Measurements from ENCODE around the gene C2orf81.

C2orf81 gene

GRCh38 chr2:74417763-74418162 is 3.7 kb downstream of the C2orf81 start:
- no peak overlapping the region for H2AFZ ChIP-seq (ENCODE audit: low read depth, low read length)
- H3K36me3 ChIP-seq (ENCODE audit: insufficient read depth, low read length): no peaks in the 10 kb centered on the region
- H4K20me1 ChIP-seq (ENCODE audit: insufficient read depth, low read length): no peaks in the 10 kb centered on the region
- H3K79me2 ChIP-seq (ENCODE audit: insufficient read depth, low read length): peaks cover 8% of the 10 kb centered on the region
- no peak overlapping the region for H3K27ac ChIP-seq (ENCODE audit: low read length)
- TF ChIP-seq EZH2 (IDR thresholded peaks at IDR 0.05; ENCODE audit: borderline replicate concordance, low read depth, low read length, severe bottlenecking): no peak
- no peak for TF ChIP-seq CTCF (IDR thresholded peaks at IDR 0.05; ENCODE audit: borderline replicate concordance, extremely low read depth, low read length, poor library complexity, severe bottlenecking)
- H3K4me1 ChIP-seq (ENCODE audit: insufficient read depth, low read length): peaks cover 21% of the 10 kb centered on the region
- no peak overlapping the region for H3K4me3 ChIP-seq (ENCODE audit: low read depth in 1 of 2, low read length in 2 of 2)
- H3K4me2 ChIP-seq (ENCODE audit: insufficient read depth, low read length): no peak overlapping the region
- no peaks in the 10 kb centered on the region for H3K27me3 ChIP-seq (ENCODE audit: insufficient read depth, low read length, poor library complexity)
- ATAC-seq (ENCODE audit: insufficient read depth, low read depth) (no peak), DNase-seq (no peak)
- no peak overlapping the region for H3K9ac ChIP-seq (ENCODE audit: low read depth, low read length)
- no peaks in the 10 kb centered on the region for H3K9me3 ChIP-seq (ENCODE audit: insufficient read depth, low read length, severe bottlenecking)

- Histone ChIP-seq H3K4me2 (ENCODE audit: insufficient read depth, low read length) (no peak overlapping the region), H4K20me1 (ENCODE audit: insufficient read depth, low read length) (no peaks in the 10 kb centered on the region), H3K36me3 (ENCODE audit: insufficient read depth, low read length) (no peaks in the 10 kb centered on the region), H3K4me1 (ENCODE audit: insufficient read depth, low read length) (peaks cover 15% of the 10 kb centered on the region), H3K27me3 (ENCODE audit: insufficient read depth, low read length, poor library complexity) (no peaks in the 10 kb centered on the region), H2AFZ (ENCODE audit: low read depth, low read length) (no peak overlapping the region), H3K27ac (ENCODE audit: low read length) (no peak overlapping the region), H3K9me3 (ENCODE audit: insufficient read depth, low read length, severe bottlenecking) (no peaks in the 10 kb centered on the region), H3K9ac (ENCODE audit: low read depth, low read length) (no peak overlapping the region), H3K4me3 (ENCODE audit: low read depth in 1 of 2, low read length in 2 of 2) (no peak overlapping the region), H3K79me2 (ENCODE audit: insufficient read depth, low read length) (peaks cover 5% of the 10 kb centered on the region)
- ATAC-seq (ENCODE audit: insufficient read depth, low read depth) (no peak), DNase-seq (no peak)
- TF ChIP-seq EZH2 (IDR thresholded peaks at IDR 0.05; ENCODE audit: borderline replicate concordance, low read depth, low read length, severe bottlenecking): no peak
- no peak for TF ChIP-seq CTCF (IDR thresholded peaks at IDR 0.05; ENCODE audit: borderline replicate concordance, extremely low read depth, low read length, poor library complexity, severe bottlenecking)
These were observed 4.2 kb downstream of the C2orf81 start for GRCh38 chr2:74417197-74417596.

- peaks cover 13% of the 10 kb centered on the region for H3K4me1 ChIP-seq (ENCODE audit: insufficient read depth, low read length)
- no peak overlapping the region for H3K4me2 ChIP-seq (ENCODE audit: insufficient read depth, low read length)
- H3K79me2 ChIP-seq (ENCODE audit: insufficient read depth, low read length): peaks cover 2% of the 10 kb centered on the region; the same call in 1 of the 2 replicates
- H3K27me3 ChIP-seq (ENCODE audit: insufficient read depth, low read length, poor library complexity): no peaks in the 10 kb centered on the region
- no peak for TF ChIP-seq CTCF (IDR thresholded peaks at IDR 0.05; ENCODE audit: borderline replicate concordance, extremely low read depth, low read length, poor library complexity, severe bottlenecking)
- no peak for TF ChIP-seq EZH2 (IDR thresholded peaks at IDR 0.05; ENCODE audit: borderline replicate concordance, low read depth, low read length, severe bottlenecking)
- DNase-seq: no peak
- no peaks in the 10 kb centered on the region for H3K9me3 ChIP-seq (ENCODE audit: insufficient read depth, low read length, severe bottlenecking)
- H3K9ac ChIP-seq (ENCODE audit: low read depth, low read length): no peak overlapping the region
- no peaks in the 10 kb centered on the region for H4K20me1 ChIP-seq (ENCODE audit: insufficient read depth, low read length)
- no peak overlapping the region for H2AFZ ChIP-seq (ENCODE audit: low read depth, low read length)
- H3K27ac ChIP-seq (ENCODE audit: low read length): no peak overlapping the region
- ATAC-seq (ENCODE audit: insufficient read depth, low read depth): no peak
- no peak overlapping the region for H3K4me3 ChIP-seq (ENCODE audit: low read depth in 1 of 2, low read length in 2 of 2)
- no peaks in the 10 kb centered on the region for H3K36me3 ChIP-seq (ENCODE audit: insufficient read depth, low read length)
These were observed 4.6 kb downstream of the C2orf81 start for GRCh38 chr2:74416778-74417177.
